Measurements from ENCODE around the gene CD93.

CD93 gene

GRCh38 chr20:23099791-23100719, 13.9 kb upstream of the CD93 start:
- no peak for DNase-seq

GRCh38 chr20:23097636-23098580, 11.8 kb upstream of the CD93 start:
- no peak for DNase-seq

GRCh38 chr20:23096986-23097520, 10.9 kb upstream of the CD93 start:
- no peak for DNase-seq

GRCh38 chr20:23096097-23096496, 10.0 kb upstream of the CD93 start:
- DNase-seq: no peak

GRCh38 chr20:23095499-23095898, 9.4 kb upstream of the CD93 start:
- DNase-seq: no peak

GRCh38 chr20:23094927-23095326, 8.8 kb upstream of the CD93 start:
- DNase-seq: no peak

- DNase-seq: peak; percentile 22
These were observed 8.2 kb upstream of the CD93 start for GRCh38 chr20:23094213-23094896.

- DNase-seq: peak; percentile 46
These were observed 7.5 kb upstream of the CD93 start for GRCh38 chr20:23093613-23094012.

GRCh38 chr20:23092861-23093495, 6.9 kb upstream of the CD93 start:
- peak; percentile 39 for DNase-seq

GRCh38 chr20:23092384-23092756, 6.2 kb upstream of the CD93 start:
- DNase-seq: no peak

- peak; percentile 12 for DNase-seq
These were observed 5.7 kb upstream of the CD93 start for GRCh38 chr20:23091721-23092383.

GRCh38 chr20:23090878-23091277, 4.8 kb upstream of the CD93 start:
- no peak for DNase-seq

GRCh38 chr20:23090147-23090546, 4.0 kb upstream of the CD93 start:
- no peak for DNase-seq

- DNase-seq: no peak
These were observed 2.7 kb upstream of the CD93 start for GRCh38 chr20:23088866-23089265.

GRCh38 chr20:23087587-23088251, 1.6 kb upstream of the CD93 start:
- no peak for DNase-seq

GRCh38 chr20:23086931-23087411, 847 bp upstream of the CD93 start:
- no peak for DNase-seq

- no peak for DNase-seq
These were observed 578 bp downstream of the CD93 start for GRCh38 chr20:23085436-23086055.

- no peak for DNase-seq
These were observed 1.2 kb downstream of the CD93 start for GRCh38 chr20:23084845-23085365.

GRCh38 chr20:23084282-23084844, 1.8 kb downstream of the CD93 start:
- DNase-seq: no peak

All from activated effector memory CD4-positive, alpha-beta T cell treated with anti-CD3 and anti-CD28 coated beads, Interleukin-2, amount 50 U/mL, for 16 hours (primary cell).